HFF-Myc (cell line): ENCODE measurements around the gene RAB3D.
"Not testable (repeated sequence)": the region's sequence is repeated elsewhere in the genome, so short reads cannot be mapped to it uniquely, and the experiment has no call there.

Experiments
- DNase-seq: peaks from one replicate; pipeline ENCODE4 v3.0.0-alpha.2; 2011; ENCODE audit warnings: low read depth; ENCODE audit errors: extremely low read depth
- H3K4me3 ChIP-seq: replicated peaks from 2 replicates; pipeline ENCODE4 v1.5.1; 2011; ENCODE audit warnings: low read depth, mild to moderate bottlenecking, control low read depth, low read length
- TF ChIP-seq, protein P1 (sequence below): IDR thresholded peaks from 2 replicates; pipeline ENCODE4 v1.5.1; 2012; ENCODE audit warnings: mild to moderate bottlenecking, low read depth, low read length, control low read depth; ENCODE audit errors: missing control alignments

The RAB3D gene

DNA sequence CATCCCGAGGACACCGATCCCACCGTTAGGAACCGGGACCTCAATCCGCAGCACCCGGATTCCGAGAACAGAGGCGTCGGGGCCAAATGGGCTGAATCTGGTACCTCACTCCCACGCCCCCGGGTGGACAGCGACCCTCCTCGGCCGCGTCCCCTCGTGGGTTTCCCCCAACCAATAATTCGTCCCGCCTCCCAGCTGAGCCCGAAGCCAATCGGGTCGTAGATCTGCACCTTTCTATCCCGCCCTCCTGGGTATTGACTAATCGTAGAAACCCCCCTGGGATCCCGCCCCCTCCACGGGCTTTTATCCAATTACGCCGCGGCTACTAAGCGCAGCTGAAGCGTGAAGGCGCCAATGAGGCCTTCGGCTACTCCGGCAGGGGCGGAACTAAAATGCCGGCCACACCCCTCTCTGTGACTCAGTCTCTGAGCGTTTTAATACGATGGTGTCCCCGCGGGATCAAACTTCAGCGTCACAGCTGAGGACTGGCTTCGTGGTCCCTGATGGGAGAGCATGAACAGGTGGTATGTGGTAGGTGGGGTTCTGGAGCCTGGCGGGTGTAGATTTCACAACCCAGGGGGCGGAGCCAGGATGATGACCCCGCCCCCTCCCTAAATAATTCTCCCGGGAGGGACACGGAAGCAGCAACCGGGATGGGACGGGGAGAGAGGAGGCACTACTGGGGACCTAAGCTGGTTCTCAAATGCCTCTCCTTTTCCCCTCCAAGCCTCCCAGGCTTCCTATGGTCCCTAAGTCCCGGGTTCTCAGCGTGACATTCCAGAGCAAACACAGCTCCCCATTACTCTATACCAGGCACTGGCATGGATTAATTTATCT, 6.9 kb upstream of the RAB3D start, which contains the start of the genes CCDC159 and TMEM205:
CCDC159 (plus strand) TSS at position 416 of the 837 bp plus-strand sequence; CDS start at position 504, 88 bp downstream.
TMEM205 (minus strand) TSS at position 165 of the 837 bp plus-strand sequence. CDS start 649 bp downstream, outside the sequence.
- DNase-seq, result peak; percentile 98
- TF ChIP-seq, protein P1, sequence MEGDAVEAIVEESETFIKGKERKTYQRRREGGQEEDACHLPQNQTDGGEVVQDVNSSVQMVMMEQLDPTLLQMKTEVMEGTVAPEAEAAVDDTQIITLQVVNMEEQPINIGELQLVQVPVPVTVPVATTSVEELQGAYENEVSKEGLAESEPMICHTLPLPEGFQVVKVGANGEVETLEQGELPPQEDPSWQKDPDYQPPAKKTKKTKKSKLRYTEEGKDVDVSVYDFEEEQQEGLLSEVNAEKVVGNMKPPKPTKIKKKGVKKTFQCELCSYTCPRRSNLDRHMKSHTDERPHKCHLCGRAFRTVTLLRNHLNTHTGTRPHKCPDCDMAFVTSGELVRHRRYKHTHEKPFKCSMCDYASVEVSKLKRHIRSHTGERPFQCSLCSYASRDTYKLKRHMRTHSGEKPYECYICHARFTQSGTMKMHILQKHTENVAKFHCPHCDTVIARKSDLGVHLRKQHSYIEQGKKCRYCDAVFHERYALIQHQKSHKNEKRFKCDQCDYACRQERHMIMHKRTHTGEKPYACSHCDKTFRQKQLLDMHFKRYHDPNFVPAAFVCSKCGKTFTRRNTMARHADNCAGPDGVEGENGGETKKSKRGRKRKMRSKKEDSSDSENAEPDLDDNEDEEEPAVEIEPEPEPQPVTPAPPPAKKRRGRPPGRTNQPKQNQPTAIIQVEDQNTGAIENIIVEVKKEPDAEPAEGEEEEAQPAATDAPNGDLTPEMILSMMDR, result no peak
- peak within 1 kb of the TSS; percentile 71 for H3K4me3 ChIP-seq

DNA sequence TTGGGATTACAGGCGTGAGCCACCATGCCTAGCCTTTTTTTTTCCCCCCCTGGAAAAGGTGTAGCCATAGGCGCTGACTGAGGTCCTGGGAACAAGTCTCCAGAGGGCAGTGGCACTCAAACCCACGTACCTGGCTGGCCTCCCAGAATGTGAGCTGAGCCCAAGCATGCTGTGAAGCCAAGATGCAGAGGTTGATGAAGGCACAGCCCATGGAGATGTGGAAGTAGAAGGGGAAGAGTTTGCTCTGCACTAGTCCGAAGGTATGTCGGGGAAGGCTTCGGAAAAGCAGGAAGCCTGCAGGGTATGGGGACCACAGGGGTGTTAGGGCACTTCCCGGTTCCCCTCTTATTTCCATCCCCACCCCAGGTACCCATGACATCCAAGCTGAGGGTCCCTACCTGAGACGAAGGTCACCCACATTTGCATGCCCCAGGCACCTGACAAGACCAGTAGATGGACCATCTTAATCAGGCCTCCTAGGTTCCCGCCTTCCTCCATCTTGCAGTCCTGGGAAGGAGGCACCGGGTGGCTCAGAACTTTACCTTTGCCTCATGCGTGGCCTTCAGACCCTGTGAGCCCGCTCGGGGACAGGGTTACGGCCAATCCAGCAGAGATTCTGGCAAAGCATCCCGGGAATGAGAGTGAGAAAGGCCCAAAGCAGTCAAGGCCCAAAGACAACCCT, 5.8 kb upstream of the RAB3D start:
- TF ChIP-seq, protein P1, result no peak
- DNase-seq, result no peak
- H3K4me3 ChIP-seq, result peak overlapping the region; percentile 71

DNA sequence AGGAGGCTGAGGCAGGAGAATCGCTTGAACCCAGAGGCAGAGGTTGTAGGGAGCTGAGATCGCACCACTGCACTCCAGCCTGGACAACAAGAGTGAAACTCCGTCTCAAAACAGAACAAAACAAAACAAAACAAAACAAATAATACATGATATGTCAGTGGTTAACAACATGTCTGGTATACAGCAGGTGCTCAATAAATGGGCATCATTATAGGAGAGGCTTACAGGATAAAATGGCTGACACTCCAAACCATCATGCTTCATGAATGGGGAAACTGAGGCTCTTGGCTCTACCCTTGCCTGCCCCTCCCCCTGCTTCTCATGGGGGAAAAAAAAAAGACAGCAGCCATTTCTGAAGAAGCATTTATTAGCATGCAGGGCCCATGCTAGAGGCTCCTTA, 3.0 kb upstream of the RAB3D start:
- DNase-seq, result no peak
- TF ChIP-seq, protein P1, result no peak
- no peak overlapping the region for H3K4me3 ChIP-seq

DNA sequence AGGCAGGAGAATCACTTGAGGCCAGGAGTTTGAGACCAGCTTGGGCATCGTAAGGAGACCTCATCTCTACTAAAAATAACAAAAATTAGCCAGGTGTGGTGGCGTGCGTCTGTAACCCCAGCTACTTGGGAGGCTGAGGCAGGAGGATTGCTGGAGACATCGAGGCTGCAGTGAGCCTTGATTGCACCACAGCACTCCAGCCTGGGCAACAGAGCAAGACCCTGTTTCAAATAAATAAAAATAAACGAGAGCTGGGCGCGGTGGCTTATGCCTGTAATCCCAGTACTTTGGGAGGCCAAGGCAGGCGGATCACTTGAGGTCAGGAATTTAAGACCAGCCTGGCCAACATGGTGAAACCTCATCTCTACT, 626 bp upstream of the RAB3D start:
- H3K4me3 ChIP-seq, result not testable (repeated sequence)

DNA sequence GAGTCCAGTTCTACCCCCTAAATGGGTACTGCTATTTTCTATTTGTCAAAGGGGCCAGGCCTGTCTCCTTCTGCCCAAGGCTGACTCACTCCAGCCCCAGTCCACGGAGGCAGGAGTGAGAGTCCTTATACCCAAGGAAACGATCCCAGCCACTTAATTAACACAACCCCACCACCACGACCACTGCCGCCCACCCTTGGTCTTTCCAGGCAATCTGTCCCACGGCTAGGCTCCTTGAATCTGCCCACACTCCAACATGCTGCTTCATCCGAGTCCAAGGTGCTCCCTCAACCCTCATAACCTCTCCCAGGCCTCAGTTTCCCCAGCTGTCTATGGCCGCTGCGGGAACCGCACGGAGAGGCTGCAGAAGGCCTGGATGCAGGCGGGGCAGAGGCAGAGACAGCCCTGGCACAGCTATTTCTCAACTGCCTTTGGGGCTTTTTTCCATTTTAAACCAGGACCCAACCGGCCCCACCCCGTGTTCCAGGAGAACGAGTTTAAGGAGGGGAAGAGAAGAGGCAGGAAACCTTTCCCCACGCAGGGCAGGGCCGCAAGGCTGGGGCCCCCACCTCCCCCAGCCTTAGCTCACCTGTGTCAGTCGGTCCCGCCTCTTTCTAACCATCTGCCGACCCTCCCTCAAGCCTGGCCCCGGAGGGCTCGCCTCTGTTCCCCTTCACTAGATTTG, 746 bp downstream of the RAB3D start:
- DNase-seq, result no peak
- H3K4me3 ChIP-seq, result peak overlapping the region; percentile 23
- TF ChIP-seq, protein P1, result no peak

More for the DNA sequence above, 626 bp upstream of the RAB3D start:
- DNase-seq, result not testable (repeated sequence)

DNA sequence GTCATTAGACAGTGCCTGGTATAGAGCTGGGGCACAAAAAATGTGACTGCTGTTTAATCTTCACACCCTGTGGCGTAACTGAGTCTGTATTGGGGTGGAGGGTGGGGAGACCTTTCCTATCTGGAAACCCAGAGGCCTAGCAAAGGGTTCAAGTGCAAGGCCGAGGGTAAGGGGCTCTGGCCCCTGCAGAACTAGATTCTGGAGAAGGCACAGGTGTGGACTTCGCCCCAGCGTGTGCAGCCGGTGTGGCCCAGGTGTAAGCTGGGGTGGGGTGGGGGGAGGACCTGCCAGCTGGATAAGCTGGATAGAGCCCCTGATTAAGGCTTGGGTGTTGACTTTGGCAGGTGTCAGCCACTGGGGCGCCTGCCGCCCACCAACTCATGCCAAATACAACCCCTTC, 1.3 kb downstream of the RAB3D start:
- no peak overlapping the region for H3K4me3 ChIP-seq
- no peak for DNase-seq
- TF ChIP-seq, protein P1, result no peak

DNA sequence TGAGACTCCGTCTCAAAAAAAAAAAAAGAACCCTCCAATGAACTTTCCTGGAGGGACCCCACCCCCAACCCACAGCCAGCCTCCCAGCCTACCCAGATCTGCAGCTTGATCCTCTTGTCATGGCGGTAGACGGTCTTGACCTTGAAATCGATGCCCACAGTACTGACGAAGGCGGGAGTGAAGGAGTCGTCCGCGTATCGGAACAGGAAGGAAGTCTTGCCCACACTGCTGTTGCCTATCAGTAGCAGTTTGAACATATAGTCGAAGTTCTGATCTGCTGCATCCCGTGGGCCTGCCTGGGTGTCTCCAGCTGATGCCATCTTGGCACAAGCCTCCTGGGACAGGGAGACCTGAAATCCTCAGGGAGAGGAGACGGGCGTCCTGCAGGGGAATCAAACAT, 2.4 kb downstream of the RAB3D start:
- TF ChIP-seq, protein P1, result no peak
- DNase-seq, result no peak
- no peak overlapping the region for H3K4me3 ChIP-seq
